H1 (cell line): ENCODE data around the gene STT3B. TPM values are rescaled to one million over a fixed set of nuclear protein-coding genes. Genes with fewer than 3 reads are reported as not detected.

Source experiments
- GABPA ChIP-seq: IDR thresholded peaks from 2 replicates; pipeline ENCODE4 v1.6.1; 2011; ENCODE audit warnings: mild to moderate bottlenecking, low read length, moderate library complexity, borderline replicate concordance; ENCODE audit not compliant: insufficient read depth
- polyA plus RNA-seq, 7 experiments: library from polyadenylated mRNA; depleted of rRNA in 3 of 7; stranded (reverse) in 5 of 7; unstranded in 2 of 7; fragments of >200 nt in 5 of 7; fragments of 200-250 nt in 2 of 7; gene quantifications; 1 replicate in 5 of 7; 2 replicates in 1 of 7; 4 replicates in 1 of 7; pipeline versions ENCODE4 v1.2.1 to v1.2.3, GENCODE V29; 2011 to 2013; ENCODE audit warnings: missing spikeins in 2 of 7, mixed read lengths in 2 of 7
- total RNA-seq: library from RNA; stranded (reverse); fragmentation: NEBNext Ultra II Directional; extraction: Animal tissue kit (Norgen Biotek cat#: 25700); gene quantifications from 2 replicates; pipeline ENCODE4 v1.2.1, GENCODE V29; 2021
- TF ChIP-seq, protein P1 (sequence below): IDR thresholded peaks from 2 replicates; pipeline ENCODE4 v1.6.1; 2012; ENCODE audit warnings: inconsistent platforms

STT3B gene
- total and polyA plus RNA-seq, 2 of the 8 experiments (the other 6 are each of a cell fraction or from before 2014, with no cell fraction given): 43.5 to 134 TPM

DNA sequence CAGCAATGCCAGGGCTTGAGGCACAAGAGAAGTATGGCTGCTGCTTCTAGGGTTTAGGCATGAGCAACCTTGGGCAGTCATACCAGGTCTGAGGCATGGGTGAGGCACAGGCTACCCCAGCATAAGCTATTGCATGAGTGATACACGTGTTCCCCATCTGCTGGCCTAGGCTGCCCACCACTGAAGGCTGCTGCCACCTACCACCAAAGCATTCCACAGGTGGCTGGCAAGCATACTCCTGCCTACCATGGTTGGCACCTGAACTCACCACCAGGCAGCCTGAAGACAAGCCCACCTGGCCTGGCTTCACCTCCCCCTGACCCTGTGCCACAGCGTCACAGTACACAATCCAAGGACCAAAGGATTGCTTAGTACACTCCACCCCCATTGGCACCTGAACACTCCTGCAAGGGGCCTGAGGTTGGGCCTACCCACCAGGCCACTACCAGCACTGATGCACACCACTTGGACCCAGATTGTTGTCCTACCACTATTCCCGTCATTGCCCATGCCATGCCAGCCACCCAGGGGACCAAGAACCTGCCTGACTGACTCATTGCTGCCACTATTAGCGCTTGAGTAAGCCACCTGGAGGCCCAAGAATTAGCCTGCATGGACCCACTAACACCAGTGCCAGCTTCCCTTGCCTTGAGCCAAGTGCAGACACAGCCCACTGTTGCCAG lies 115.7 kb downstream of the STT3B start (continued):
- no peak for TF ChIP-seq GABPA
- TF ChIP-seq, protein P1, sequence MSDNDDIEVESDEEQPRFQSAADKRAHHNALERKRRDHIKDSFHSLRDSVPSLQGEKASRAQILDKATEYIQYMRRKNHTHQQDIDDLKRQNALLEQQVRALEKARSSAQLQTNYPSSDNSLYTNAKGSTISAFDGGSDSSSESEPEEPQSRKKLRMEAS: peak; percentile 15; the same call in 1 of the 2 replicates
